Endometrial microvascular endothelial cells (primary cell): ENCODE results near the gene MYO1B. TPM values are rescaled to one million over a fixed set of nuclear protein-coding genes. Genes with fewer than 3 reads are reported as not detected.

Experiments used
- in situ Hi-C: cut with HindIII; loops from 2 replicates; pipeline ENCODE4 v1.10.0; 2017; ENCODE audit warnings: low sequenced_read_pairs, low pct_unique_long_range_greater_than_20kb; ENCODE audit errors: inconsistent ontology term
- total RNA-seq: library from RNA; depleted of rRNA; stranded (reverse); fragments of >200 nt; gene quantifications from one replicate; pipeline ENCODE4 v1.2.3, GENCODE V29; 2015; ENCODE audit errors: inconsistent ontology term

The MYO1B gene
- total RNA-seq, 1 donor from 2014 or later = 65.4 TPM

- in situ Hi-C loops = no loop called here
These were observed 129.7 kb downstream of the MYO1B start for GRCh38 chr2:191374939-191375338.

- in situ Hi-C loops = no loop called here
These were observed 131.9 kb downstream of the MYO1B start for GRCh38 chr2:191376981-191377629.

DNA sequence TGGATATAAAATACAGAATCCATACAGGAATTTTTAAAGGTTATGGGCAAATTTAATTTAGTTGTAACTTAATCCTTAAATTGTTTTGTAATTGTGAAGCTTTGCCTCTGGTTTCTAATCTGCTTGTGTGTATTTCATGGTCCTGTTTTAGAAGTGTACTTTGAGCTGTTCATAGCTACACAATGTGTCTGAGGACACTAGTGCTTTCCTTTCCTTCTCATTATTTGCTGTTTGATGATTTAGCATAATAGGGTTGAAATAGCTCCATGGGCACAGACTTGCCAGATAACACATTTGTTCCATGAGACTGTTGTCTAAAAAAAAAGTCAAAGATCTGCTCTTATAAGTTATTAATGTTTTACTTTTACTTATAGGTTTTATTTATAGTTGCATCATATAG, 134.2 kb downstream of the MYO1B start:
- in situ Hi-C loops = no loop called here

GRCh38 chr2:191382801-191383200, 137.6 kb downstream of the MYO1B start:
- in situ Hi-C loops = no loop called here

- in situ Hi-C loops = no loop called here
These were observed 138.3 kb downstream of the MYO1B start for GRCh38 chr2:191383486-191383885.

DNA sequence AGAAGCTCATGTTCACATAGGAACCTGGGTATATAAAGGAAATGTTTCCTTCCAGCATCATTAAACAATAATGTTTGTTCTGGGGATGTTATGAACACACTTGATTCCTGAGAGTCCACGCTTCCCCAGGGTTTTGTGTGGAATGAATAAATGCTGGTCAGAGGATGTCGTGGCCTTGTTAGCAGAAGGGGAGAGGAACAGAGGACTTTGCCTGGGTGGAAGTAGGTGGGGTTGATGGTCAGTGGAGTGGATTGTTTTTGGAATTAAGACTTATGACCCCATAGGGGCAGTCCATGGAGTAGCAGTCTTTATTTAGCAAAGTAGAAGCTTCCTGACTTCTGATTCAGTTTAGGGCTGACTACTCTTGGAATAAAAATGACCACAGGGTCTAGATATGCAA, 139.6 kb downstream of the MYO1B start:
- in situ Hi-C loops = no loop called here

DNA sequence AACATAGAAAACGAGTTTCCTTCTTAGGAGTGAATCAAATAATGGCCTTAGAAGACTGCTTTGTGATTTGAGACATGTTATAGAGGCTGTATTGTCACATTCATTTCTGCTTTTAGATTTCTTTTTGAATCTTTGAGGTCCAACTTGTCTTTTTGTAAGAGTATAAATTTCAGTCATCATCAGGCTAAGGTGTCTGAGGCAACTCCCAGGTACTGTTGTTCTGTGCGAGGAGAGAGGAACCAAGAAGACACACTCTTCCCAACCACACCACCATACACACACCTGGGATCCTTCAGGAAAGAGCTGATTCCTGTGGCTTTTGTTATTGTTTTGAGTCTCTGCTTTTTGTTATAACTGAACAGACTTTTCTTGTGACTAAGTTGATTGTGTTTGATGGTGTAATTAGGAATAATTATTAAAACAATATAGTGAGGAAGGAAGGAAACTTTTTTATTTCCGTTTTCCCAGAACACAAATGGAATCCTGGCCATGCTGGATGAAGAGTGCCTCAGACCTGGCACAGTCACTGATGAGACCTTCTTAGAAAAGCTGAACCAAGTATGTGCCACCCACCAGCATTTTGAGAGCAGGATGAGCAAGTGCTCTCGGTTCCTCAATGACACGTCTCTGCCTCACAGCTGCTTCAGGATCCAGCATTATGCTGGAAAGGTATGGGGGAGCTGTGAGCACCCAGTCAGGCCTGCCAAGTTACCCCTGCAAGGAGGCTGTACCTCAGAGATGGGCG, 140.4 kb downstream of the MYO1B start:
- in situ Hi-C loops = no loop called here

- in situ Hi-C loops = no loop called here
These were observed 141.8 kb downstream of the MYO1B start for GRCh38 chr2:191386938-191387536.

DNA sequence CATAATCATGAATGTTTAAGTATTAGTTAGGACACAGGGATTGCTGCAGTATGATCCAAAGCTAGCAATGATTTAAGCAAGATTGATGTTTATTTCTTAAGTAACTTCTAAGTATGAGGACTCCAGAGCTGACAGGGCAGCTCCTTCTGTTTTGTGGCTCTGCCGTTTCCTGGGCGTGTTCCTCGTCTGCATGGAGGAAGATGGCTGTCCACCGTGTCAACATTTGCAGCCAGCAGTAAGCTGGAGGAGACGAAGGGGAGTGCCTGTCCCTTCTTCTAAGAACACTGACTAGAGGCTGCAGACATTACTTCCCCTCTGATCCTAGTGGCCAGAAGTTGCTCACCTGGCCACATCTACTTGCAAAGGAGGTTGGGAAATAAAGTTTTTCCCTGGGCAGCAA, 144.1 kb downstream of the MYO1B start:
- in situ Hi-C loops = no loop called here

- in situ Hi-C loops = no loop called here
These were observed 146.0 kb downstream of the MYO1B start for GRCh38 chr2:191391171-191391570.

GRCh38 chr2:191394043-191394442, 148.8 kb downstream of the MYO1B start:
- in situ Hi-C loops = no loop called here

DNA sequence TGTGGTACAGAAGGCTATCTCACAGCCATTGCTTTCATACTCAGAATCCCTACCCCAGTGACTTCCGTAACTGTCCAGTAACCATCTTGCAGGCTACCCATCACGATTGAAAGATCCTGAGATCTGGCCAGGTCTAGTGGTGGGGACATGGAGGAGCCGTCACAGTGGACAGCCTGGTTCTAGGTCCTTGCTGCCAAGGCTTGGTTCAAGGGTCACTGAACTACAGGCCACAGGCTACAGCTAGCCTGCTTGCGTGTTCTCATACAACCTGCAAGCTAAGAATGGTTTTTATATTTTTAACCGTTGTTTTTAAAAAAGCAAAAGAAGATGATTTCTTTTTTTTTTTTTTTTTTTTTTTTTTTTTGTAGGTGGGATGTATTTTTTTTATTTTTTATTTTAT, 151.6 kb downstream of the MYO1B start:
- in situ Hi-C loops = no loop called here

DNA sequence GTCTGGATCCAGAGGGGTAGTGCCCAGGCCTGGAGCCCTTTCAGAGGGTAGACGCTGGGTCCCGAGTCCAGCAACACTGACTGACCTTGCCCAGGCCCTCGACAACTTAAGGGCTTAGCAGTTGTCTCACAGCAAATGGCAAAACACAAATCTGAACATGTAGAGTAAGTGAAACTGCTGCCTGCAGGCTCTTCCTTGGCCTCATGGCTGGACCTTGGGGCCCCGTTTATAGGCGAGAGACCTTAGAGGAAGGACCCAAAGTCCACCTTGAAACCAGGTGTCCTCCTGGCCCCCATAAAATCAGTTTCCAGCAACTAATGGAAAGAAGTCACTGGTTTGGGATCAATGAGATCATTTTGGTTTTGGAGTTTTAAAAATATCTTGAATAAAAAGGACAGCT, 154.4 kb downstream of the MYO1B start:
- in situ Hi-C loops = no loop called here

GRCh38 chr2:191401287-191401686, 156.1 kb downstream of the MYO1B start:
- in situ Hi-C loops = no loop called here

- in situ Hi-C loops = no loop called here
These were observed 157.9 kb downstream of the MYO1B start for GRCh38 chr2:191402966-191403565.

- in situ Hi-C loops = no loop called here
These were observed 159.4 kb downstream of the MYO1B start for GRCh38 chr2:191404568-191404991.

DNA sequence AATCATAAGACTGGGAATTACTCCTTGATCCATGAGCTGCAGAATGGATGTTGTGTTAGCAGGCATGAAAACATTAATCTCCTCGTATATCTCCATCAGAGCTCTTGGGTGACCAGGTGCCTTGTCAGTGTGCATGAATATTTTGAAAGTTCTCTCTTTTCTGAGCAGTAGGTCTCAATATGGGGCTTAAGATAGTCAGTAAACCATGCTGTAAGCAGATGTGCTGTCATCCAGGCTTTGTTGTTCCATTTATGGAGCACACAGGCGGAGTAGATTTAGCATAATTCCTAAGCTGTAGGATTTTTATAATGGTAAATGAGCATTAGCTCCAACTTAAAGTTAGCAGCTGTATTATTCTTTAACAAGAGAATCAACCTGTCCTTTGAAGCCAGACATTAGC, 160.3 kb downstream of the MYO1B start:
- in situ Hi-C loops = no loop called here

DNA sequence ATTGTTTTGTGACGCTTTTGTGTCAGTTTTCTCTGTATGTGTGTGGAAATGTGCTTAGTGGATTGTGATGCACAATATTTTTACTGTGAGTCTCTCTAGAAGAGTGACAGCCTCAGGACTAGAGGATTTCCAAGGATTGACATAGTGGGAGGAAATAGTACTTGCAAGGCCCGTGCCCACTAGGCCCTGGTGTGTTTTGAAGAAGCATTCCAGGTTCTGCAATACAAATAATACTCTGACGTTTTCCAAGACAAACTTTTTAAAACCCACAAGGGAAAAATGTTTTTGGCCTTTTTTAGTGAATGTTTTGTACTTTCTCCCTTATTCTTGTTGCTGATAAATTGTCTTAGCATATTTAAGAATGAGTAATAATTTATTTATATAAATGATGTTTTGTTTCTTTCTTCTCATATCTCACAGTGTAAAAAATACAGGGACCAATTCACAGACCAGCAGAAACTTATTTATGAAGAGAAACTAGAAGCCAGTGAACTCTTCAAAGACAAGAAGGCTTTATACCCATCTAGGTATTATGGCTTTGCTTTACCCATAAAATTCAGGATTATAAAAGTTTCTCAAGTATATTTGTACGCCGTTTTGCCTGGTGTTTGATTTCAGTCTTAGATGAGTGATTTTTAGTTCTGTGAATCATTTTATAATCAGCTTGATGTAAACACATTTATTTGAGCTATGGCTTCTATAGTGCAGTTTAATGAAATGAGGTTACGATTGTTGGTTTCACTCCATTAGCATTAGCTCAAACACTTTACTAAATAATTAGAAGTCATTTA, 165.6 kb downstream of the MYO1B start:
- in situ Hi-C loops = no loop called here

GRCh38 chr2:191411472-191411871, 166.3 kb downstream of the MYO1B start:
- in situ Hi-C loops = no loop called here
